ENCODE results near the gene TUBA3C.
"Not testable (repeated sequence)": the region's sequence is repeated elsewhere in the genome, so short reads cannot be mapped to it uniquely, and the experiment has no call there.

The TUBA3C gene

DNA sequence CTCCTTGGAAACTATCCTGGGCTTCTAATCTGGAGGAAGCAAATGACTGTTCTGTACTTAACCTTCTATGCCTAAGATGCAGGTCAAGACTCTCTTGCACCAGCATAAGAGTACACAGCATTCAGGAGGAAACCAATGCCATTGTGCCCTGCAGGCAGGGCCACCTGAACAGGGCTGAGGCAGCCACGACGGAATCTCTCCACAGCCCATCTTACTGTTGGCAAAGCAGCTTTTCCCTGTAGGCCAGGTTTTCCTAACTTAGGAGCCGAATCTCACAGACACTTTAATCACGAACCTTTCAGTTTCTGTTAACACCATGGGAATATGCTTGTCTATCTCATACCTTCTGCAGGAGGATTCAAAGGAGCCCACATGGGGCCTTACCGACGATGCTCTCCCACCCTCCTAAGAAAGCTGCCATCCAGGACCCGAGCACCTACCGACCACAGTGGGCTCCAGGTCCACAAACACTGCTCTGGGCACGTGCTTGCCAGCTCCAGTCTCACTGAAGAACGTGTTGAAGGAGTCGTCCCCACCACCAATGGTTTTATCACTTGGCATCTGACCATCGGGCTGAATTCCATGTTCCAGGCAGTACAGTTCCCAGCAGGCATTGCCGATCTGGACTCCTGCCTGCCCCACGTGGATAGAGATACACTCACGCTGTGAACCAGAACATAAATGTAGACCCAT, 2.6 kb downstream of the TUBA3C start:
- Mint-ChIP-seq H3K36me3 (ENCODE audit: insufficient read depth) (no peaks in the 10 kb centered on the region), H3K27me3 (no peaks in the 10 kb centered on the region), H3K4me3 (no peak overlapping the region), H3K9me3 (no peaks in the 10 kb centered on the region), H3K4me1 (no peaks in the 10 kb centered on the region), H3K27ac (ENCODE audit: low read depth) (no peak overlapping the region)
- DNase-seq (ENCODE audit: low spot score in 2 of 2) = no peak
- no peak for ATAC-seq (replicated peaks; ENCODE audit: extremely low read depth, poor library complexity, severe bottlenecking)

DNA sequence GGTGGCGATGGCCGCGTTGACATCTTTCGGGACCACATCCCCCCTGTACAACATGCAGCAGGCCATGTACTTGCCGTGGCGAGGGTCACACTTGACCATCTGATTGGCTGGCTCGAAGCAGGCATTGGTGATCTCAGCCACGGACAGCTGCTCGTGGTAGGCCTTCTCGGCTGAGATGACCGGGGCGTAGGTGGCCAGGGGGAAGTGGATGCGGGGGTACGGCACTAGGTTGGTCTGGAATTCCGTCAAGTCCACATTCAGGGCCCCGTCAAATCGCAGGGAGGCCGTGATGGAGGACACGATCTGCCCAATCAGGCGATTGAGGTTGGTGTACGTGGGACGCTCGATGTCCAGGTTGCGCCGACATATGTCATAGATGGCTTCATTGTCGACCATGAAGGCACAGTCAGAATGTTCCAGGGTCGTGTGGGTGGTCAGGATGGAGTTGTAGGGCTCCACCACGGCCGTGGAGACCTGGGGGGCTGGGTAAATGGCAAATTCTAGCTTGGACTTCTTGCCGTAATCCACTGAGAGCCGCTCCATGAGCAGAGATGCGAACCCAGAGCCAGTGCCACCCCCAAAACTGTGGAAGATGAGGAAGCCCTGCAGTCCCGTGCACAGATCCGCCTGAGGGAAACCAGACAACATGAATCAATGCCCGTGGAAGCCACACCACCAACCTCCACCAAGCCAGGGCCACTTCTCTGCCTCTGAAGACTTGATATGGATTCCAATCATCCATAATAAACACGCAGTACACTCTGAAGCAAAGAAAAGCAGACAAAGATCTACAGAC, 4.4 kb downstream of the TUBA3C start:
- not testable (repeated sequence) for H3K27ac Mint-ChIP-seq (ENCODE audit: low read depth); H3K27me3 Mint-ChIP-seq; H3K36me3 Mint-ChIP-seq (ENCODE audit: insufficient read depth); DNase-seq (ENCODE audit: low spot score in 2 of 2); H3K4me1 Mint-ChIP-seq; H3K4me3 Mint-ChIP-seq; ATAC-seq (replicated peaks; ENCODE audit: extremely low read depth, poor library complexity, severe bottlenecking); H3K9me3 Mint-ChIP-seq

DNA sequence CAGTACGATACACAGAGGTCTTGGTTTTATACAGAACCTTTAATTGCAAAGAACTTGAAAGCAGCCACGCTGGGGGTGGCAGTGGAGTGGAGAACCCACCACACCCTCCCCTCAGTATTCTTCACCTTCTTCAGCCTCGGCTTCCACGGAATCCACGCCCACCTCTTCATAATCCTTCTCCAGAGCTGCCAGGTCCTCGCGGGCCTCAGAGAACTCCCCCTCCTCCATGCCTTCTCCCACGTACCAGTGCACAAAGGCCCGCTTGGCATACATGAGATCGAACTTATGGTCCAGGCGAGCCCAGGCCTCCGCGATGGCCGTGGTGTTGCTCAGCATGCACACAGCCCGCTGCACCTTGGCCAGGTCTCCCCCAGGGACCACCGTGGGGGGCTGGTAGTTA, 7.9 kb downstream of the TUBA3C start:
- H3K4me1 Mint-ChIP-seq = no peaks in the 10 kb centered on the region
- ATAC-seq (replicated peaks; ENCODE audit: extremely low read depth, poor library complexity, severe bottlenecking) (no peak), DNase-seq (ENCODE audit: low spot score in 2 of 2) (no peak)
- H3K4me3 Mint-ChIP-seq = no peak overlapping the region
- peaks cover 3% of the 10 kb centered on the region for H3K36me3 Mint-ChIP-seq (ENCODE audit: insufficient read depth)
- H3K27me3 Mint-ChIP-seq = no peaks in the 10 kb centered on the region
- H3K9me3 Mint-ChIP-seq = no peaks in the 10 kb centered on the region
- no peak overlapping the region for H3K27ac Mint-ChIP-seq (ENCODE audit: low read depth)

DNA sequence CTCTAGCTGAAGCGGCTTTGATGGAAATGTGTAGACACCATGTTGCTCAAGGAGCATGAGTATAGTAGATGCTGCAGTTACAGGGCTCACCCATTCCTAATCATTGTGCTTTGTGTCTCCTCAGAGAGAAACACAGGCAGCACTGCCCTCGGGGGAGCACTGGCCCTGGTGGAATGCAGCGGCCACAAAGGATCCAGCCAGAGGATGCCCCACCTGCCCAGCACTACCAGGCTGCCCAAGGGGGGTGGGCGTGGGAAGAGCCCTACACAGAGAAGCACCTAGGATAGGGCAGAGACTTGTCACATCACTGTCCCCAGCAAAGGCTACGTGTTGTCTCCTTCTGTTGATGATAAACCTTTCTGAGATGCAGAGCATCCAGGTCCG, 9.0 kb downstream of the TUBA3C start:
- Mint-ChIP-seq H3K36me3 (ENCODE audit: insufficient read depth) (peaks cover 3% of the 10 kb centered on the region), H3K4me1 (no peaks in the 10 kb centered on the region), H3K27me3 (no peaks in the 10 kb centered on the region), H3K27ac (ENCODE audit: low read depth) (no peak overlapping the region), H3K9me3 (no peaks in the 10 kb centered on the region), H3K4me3 (no peak overlapping the region)
- no peak for ATAC-seq (replicated peaks; ENCODE audit: extremely low read depth, poor library complexity, severe bottlenecking)
- no peak for DNase-seq (ENCODE audit: low spot score in 2 of 2)

DNA sequence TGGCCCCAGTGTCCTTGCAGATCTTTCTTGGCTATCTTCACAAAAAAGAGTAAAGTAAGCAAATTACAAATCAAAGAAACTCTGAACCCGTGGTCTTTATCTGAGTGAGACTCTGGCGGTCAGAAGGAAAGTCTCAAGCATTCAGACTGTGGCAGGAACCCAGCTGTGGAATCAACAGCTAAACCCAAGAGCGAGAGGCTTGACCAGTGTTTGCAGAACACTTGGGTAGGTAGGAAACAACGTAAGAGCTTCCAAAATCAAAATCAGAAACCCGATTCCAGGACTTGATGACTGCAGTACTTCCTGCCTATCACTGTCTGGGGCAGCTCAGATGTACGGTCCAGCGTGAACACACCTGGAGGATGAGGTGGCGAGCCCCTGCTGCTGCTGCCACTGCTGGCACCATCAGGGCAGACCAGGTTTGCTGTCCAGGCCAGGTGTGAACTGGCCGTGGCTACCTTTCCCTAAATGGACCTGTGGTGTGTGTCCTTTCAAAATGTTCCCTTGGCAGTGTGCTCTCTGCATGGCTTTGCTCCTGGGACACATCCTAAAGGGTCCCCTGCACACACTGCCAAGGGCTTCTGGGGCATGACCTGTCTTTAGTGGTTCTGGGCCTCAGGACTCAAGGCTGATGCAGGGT, 9.5 kb downstream of the TUBA3C start:
- no peak for ATAC-seq (replicated peaks; ENCODE audit: extremely low read depth, poor library complexity, severe bottlenecking)
- no peak overlapping the region for H3K27ac Mint-ChIP-seq (ENCODE audit: low read depth)
- no peaks in the 10 kb centered on the region for H3K4me1 Mint-ChIP-seq
- peaks cover 3% of the 10 kb centered on the region for H3K36me3 Mint-ChIP-seq (ENCODE audit: insufficient read depth)
- no peak for DNase-seq (ENCODE audit: low spot score in 2 of 2)
- no peaks in the 10 kb centered on the region for H3K9me3 Mint-ChIP-seq
- H3K27me3 Mint-ChIP-seq = no peaks in the 10 kb centered on the region
- H3K4me3 Mint-ChIP-seq = no peak overlapping the region

DNA sequence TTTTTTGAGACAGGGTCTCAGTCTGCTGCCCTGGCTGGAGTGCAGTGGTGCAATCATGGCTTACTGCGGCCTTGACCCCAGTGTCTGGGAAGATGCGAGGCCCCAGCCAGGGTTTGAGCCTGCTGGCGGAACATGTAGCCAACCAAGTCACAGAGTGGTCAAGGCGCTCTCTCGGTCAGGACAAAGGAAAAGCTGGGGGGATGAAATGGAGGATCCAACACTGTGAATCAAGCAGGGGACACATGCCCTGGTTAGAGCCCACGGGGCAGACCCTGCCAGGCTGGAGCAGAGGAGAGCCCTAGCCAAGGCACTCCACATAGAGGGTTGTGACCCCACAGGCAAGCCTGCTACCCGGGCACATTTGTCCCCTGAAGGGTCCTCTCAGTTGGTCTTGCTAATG, 10.1 kb downstream of the TUBA3C start:
- no peaks in the 10 kb centered on the region for H3K4me1 Mint-ChIP-seq
- H3K27me3 Mint-ChIP-seq = no peaks in the 10 kb centered on the region
- no peaks in the 10 kb centered on the region for H3K9me3 Mint-ChIP-seq
- H3K36me3 Mint-ChIP-seq (ENCODE audit: insufficient read depth) = peaks cover 3% of the 10 kb centered on the region
- ATAC-seq (replicated peaks; ENCODE audit: extremely low read depth, poor library complexity, severe bottlenecking) (no peak), DNase-seq (ENCODE audit: low spot score in 2 of 2) (no peak)
- no peak overlapping the region for H3K27ac Mint-ChIP-seq (ENCODE audit: low read depth)
- H3K4me3 Mint-ChIP-seq = no peak overlapping the region

DNA sequence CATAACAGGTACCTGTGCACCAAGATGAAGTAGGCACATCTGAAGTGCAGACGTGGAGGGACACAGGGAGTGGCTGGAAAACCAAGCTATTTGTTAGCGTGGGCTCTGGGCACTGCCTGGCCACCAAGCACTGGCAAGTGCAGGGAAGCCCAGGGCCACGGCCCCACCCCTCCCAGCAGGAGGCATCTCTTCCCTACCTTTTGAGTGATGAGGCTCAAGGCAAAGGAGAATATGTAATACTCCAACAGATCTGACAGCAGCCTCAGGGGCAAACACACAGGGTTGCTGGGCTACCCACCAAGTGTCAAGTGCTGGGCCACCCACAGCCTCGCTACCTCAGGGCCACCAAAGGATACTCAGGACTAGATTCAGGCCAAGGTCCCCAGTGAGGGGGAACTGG, 11.6 kb downstream of the TUBA3C start:
- H3K4me1 Mint-ChIP-seq = no peaks in the 10 kb centered on the region
- DNase-seq (ENCODE audit: low spot score in 2 of 2) (no peak), ATAC-seq (replicated peaks; ENCODE audit: extremely low read depth, poor library complexity, severe bottlenecking) (no peak)
- no peaks in the 10 kb centered on the region for H3K27me3 Mint-ChIP-seq
- no peak overlapping the region for H3K27ac Mint-ChIP-seq (ENCODE audit: low read depth)
- no peak overlapping the region for H3K4me3 Mint-ChIP-seq
- H3K9me3 Mint-ChIP-seq = peaks cover 5% of the 10 kb centered on the region
- H3K36me3 Mint-ChIP-seq (ENCODE audit: insufficient read depth) = peaks cover 3% of the 10 kb centered on the region

DNA sequence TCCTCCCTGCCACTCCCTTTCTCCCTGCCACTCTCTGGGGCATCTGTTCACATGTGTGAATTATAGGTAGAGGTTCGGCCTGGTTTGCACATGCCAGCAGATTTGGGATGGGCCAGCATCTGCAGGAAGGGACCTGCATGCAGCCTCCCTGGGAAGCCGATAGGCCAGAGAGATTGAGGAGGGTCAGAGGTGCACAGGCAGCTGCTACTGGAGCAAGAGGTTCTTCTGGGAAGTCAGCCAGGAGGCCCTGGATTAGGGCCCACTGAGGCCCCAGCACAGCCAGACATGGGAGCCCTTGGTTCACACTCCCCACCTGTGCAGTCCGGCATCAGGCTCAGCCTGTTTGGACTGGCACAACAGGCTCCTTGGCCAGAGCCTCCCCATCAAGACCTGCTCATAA, 12.1 kb downstream of the TUBA3C start:
- peaks cover 3% of the 10 kb centered on the region for H3K36me3 Mint-ChIP-seq (ENCODE audit: insufficient read depth)
- ATAC-seq (replicated peaks; ENCODE audit: extremely low read depth, poor library complexity, severe bottlenecking) (no peak), DNase-seq (ENCODE audit: low spot score in 2 of 2) (no peak)
- no peak overlapping the region for H3K27ac Mint-ChIP-seq (ENCODE audit: low read depth)
- H3K4me3 Mint-ChIP-seq = no peak overlapping the region
- H3K9me3 Mint-ChIP-seq = peaks cover 6% of the 10 kb centered on the region
- no peaks in the 10 kb centered on the region for H3K27me3 Mint-ChIP-seq
- no peaks in the 10 kb centered on the region for H3K4me1 Mint-ChIP-seq

DNA sequence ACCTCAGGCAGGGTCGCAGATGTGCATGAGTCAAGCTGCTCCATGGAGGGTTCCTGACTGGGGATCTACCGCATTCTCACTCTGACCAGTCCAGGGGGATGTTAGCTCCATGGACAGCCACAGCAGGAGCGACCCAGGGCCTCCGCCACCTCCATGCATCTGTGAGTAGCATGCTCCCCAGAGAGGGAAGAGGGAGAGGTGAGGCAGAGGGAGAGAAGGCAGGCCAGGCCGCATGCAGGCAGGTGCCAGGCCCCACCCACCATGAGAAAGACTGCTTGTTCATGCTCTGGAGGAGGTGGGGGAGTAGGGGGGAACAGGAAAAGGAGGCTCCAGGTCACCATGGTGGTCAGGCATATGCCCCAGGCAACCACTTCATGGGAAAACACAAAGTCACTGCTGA, 20.3 kb downstream of the TUBA3C start:
- Mint-ChIP-seq H3K4me1 (no peaks in the 10 kb centered on the region), H3K9me3 (peaks cover 11% of the 10 kb centered on the region), H3K27ac (ENCODE audit: low read depth) (no peak overlapping the region), H3K4me3 (no peak overlapping the region), H3K27me3 (no peaks in the 10 kb centered on the region), H3K36me3 (ENCODE audit: insufficient read depth) (no peaks in the 10 kb centered on the region)
- no peak for ATAC-seq (replicated peaks; ENCODE audit: extremely low read depth, poor library complexity, severe bottlenecking)
- no peak for DNase-seq (ENCODE audit: low spot score in 2 of 2)

DNA sequence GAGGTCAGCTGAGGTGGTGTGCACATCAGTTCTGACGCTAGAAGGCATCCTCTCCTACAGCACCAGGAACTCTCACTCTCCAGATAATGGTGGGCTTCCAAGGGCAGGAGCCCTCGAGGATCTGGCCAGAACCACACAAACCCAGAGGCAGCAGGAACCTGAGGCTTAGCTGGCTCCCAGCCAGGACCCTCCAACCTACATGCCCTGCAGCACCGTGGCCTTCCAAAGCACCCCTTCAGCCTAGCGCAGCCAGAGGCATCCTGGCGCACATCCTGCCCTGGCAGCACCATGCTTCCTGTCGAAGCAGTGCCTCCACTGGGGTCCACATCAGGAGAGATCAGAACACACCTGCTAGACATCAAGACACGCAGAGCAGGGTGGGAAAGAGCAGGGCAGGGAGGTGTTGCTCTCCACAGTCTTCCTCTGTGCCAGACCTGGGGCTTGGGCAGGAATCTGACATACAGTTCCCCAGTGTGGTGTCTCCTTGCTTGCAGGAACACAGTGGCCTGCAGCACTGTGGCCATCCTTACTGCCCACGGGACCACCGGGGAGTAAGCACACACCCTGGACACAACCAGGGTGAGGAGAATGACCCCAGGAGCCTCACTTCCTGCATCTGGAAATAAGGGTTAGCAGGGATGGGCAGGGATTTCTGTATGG, 21.7 kb downstream of the TUBA3C start:
- H3K36me3 Mint-ChIP-seq (ENCODE audit: insufficient read depth) = no peaks in the 10 kb centered on the region
- no peak overlapping the region for H3K27ac Mint-ChIP-seq (ENCODE audit: low read depth)
- no peak overlapping the region for H3K4me3 Mint-ChIP-seq
- peaks cover 5% of the 10 kb centered on the region for H3K9me3 Mint-ChIP-seq
- ATAC-seq (replicated peaks; ENCODE audit: extremely low read depth, poor library complexity, severe bottlenecking) (no peak), DNase-seq (ENCODE audit: low spot score in 2 of 2) (no peak)
- no peaks in the 10 kb centered on the region for H3K27me3 Mint-ChIP-seq
- no peaks in the 10 kb centered on the region for H3K4me1 Mint-ChIP-seq

DNA sequence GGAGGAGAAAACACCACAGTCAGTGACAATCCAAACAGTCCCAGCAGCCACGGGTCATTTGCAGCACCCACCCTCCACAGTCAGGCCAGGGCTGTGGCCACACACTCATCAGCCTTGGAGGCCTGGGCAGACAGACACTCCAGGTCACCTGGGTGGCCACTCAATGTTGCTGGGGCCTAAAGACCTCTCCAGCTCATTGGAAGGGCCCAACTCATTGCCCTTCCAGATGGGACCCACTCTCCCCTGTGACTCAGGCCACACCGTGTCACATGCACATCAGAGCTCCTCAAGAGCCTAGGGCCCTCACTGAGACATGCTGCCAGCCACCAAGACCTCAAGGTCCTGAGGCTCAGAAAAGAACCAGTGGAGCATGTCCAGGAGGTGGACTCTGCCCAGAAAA, 22.4 kb downstream of the TUBA3C start:
- DNase-seq (ENCODE audit: low spot score in 2 of 2) (no peak), ATAC-seq (replicated peaks; ENCODE audit: extremely low read depth, poor library complexity, severe bottlenecking) (no peak)
- no peaks in the 10 kb centered on the region for H3K36me3 Mint-ChIP-seq (ENCODE audit: insufficient read depth)
- H3K4me3 Mint-ChIP-seq = no peak overlapping the region
- no peak overlapping the region for H3K27ac Mint-ChIP-seq (ENCODE audit: low read depth)
- no peaks in the 10 kb centered on the region for H3K4me1 Mint-ChIP-seq
- H3K27me3 Mint-ChIP-seq = no peaks in the 10 kb centered on the region
- H3K9me3 Mint-ChIP-seq = peaks cover 3% of the 10 kb centered on the region

DNA sequence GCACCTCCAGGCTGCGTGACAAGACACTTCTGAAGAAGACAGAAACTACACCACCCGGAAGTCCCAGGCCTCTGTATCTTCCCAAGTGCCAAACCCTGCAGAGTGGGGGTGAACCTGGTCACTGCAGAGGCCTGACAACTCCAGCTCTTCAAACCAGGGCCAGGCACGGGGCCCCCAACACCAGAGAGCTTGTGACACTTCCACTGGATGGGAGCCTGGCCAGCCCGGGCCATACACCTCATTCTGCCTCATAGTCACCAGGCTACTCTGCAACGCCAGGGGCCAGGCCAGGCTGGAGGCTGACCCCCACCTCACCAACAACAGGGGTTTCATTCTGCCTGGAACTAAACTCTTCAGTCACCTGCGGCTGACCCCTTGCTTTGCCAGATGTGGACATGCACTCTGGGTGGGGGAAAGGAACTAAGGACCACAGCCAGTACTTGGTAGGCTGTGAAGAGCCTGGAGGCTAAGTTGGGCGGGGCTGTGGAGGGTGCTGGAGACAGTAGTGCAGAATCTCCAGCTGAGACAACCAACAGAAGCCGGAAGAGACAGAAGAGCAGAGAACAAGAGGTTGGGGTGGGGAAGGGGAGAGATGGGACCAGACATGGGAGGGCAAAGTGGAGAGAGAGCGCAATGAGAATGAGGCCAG, 23.0 kb downstream of the TUBA3C start:
- Mint-ChIP-seq H3K9me3 (no peaks in the 10 kb centered on the region), H3K27ac (ENCODE audit: low read depth) (no peak overlapping the region), H3K27me3 (no peaks in the 10 kb centered on the region), H3K36me3 (ENCODE audit: insufficient read depth) (no peaks in the 10 kb centered on the region), H3K4me3 (no peak overlapping the region), H3K4me1 (no peaks in the 10 kb centered on the region)
- DNase-seq (ENCODE audit: low spot score in 2 of 2) (no peak), ATAC-seq (replicated peaks; ENCODE audit: extremely low read depth, poor library complexity, severe bottlenecking) (no peak)
